Urothelium cell line (cell line): Measurements from ENCODE around the gene FAM174C.
A peak's percentile ranks its signal among the peaks of the same experiment; 100 is the strongest.

Source experiments
- DNase-seq: peaks from one replicate; pipeline ENCODE4 v3.0.0; 2011; ENCODE audit warnings: low spot score, mixed read lengths
- FAIRE-seq: peaks from 2 replicates; lab custom pipeline; 2011; peaks lifted over from hg19 to GRCh38; lab: Jason Lieb, UNC

Gene FAM174C

DNA sequence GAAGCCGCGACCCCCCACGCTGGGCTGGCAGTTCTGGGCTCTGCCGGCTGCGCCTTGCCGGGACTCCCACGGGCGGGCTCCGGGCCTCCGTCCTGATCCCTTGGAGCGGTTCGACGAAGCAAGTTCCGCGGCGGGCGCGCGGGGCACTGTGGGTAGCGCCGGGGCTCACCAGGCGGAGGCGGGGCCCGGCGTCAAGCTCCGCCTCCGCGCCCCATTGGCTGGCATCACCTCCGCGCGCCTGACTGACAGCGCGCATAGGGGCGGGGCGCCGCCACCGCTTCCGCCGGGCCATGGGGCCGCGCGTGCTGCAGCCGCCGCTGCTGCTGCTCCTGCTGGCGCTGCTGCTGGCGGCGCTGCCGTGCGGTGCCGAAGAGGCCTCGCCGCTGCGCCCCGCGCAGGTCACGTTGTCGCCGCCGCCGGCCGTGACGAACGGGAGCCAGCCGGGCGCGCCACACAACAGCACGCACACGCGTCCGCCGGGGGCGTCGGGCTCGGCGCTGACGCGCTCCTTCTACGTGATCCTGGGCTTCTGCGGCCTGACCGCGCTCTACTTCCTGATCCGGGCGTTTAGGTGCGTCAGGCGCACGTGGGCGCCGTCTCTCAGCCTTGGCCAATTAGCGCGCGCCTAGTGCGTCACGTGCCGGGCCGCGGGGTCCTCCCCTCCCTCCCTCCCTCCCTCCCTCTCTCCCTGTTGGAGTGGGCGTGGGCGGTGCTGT, at the start of gene FAM174C:
TSS of gene FAM174C (plus strand) at position 271 of the 716 bp plus-strand sequence. CDS start at position 291, 20 bp downstream.
- FAIRE-seq (no peak), DNase-seq (peak; percentile 73)

DNA sequence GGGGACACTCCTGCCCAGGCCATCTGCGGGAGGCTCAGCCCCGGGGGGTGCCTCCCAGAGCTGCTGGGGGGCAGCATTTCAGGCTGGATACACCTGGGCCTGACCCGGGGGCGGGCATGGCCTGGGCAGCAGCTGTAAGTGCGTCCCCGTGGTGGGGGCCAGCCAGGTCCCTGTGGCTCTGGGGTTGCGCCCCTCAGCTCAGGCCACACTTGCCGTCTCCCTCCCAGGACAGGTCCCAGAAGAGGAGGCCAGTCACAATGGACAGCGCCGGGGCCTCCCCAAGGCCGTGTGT, 49.2 kb upstream of the FAM174C start:
- DNase-seq: no peak
- no peak for FAIRE-seq

DNA sequence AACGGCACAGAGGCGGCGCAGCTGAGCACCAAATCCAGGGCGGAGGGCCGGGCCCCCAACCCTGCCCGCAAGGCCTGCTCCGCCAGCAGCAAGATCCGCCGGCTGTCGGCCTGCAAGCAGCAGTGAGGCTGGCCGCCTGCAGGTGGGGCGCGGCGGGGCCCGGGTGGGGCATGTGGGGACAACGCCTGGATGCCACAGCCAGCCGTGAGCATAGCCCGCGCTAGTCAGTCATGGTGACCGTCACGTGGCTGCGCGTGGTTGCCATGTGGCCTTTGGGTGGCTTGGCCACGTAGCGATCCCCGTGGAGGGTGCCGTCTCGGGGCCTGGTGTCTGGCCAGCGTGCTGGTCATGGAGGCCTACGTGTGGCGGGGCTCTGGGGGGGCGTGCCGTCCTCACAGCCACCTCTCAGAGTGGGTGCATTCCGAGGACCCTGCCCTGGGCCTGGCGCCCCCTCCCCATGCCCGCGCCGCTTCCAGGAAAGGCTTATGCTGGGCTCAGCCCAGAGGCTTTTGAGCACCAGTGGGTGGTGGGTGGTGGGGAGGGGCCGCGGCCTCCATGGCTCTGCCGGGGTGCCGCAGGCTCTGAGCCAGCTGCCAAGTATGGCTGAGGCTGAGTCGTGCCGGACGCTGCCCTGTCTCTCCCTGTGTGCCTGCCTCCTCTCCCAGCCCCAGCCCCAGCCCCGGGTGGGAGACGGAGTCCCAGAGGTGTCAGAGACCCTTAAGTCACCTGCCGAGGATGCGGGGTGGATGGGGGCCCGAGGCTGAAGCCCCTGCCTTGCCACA, 48.6 kb upstream of the FAM174C start:
- FAIRE-seq (no peak), DNase-seq (no peak)

GRCh38 chr19:1227304-1228054, 47.9 kb upstream of the FAM174C start:
- no peak for DNase-seq
- no peak for FAIRE-seq

DNA sequence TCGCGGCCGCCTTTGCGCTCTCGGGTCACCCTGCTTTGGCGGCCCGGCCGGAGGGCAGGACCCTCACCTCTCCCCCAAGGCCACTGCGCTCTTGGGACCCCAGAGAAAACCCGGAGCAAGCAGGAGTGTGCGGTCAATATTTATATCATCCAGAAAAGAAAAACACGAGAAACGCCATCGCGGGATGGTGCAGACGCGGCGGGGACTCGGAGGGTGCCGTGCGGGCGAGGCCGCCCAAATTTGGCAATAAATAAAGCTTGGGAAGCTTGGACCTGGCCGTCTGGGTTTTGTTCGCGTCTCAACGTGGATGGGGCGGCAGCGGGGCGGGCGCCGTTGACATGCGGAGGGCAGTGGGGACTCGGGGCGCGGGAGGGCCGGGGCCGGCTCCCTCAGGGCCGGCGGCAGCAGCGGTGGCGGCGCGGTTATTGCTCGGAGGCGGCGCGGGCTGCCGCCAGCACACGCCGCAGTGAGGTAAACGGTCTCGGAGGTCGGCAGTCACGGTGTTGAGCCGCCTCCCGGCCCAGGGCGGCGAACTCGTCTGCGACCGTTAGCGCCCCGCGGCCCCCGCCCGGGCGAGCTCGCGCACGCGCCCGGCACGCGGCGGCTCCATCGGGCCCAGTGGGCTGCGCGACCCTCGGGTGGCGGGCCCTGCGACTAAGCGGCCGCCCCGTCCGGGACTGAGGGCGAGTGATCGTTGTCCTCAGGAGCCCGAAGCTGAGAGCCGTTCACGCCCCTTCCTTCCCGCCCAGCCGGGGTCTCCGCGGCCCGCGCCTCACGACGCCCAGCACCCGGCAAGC, 47.0 kb upstream of the FAM174C start:
- no peak for FAIRE-seq
- no peak for DNase-seq

DNA sequence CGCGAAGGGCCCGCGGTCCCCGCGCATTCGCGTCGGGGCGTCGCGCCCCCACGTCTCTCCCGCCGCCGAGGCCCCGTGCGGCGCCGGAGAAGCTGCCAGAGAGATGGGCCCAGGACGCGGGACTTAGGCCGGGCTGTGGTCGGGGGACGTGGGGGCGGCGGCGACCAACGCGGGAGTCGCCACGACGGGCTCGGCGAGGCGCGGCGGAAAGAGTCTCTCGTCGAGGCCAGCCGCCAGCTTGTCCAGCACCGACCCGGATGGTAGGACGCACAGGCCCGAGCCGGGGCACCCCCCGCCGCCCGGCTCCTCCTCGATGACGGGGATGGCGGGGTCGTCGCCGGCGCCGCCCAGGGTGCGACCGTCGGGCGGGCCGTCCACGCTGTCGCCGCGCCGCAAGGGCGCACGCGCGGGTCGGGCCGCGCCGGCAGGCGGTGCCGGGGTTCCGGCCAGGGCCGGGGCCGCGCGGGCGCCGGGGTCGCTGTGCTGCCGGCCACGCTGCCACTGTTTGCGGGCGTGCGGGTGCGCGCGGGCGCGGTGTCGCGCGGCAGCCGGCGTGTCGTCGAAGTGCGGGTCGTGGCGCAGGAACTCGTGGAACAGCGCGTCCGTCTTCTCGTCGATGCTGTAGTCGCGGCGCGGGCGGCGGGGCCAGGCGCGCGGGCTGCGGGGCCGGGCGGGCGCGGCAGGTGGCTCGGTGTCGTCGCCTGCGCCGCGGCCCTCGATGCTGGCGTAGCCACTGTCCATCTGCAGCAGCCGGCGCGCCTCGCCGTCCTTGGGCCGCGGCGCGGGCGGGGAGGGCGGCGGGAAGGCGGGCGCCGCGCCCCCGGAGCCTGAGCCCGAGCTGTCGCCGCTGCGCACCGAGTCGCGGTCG, 46.0 kb upstream of the FAM174C start:
- DNase-seq (no peak), FAIRE-seq (no peak)

DNA sequence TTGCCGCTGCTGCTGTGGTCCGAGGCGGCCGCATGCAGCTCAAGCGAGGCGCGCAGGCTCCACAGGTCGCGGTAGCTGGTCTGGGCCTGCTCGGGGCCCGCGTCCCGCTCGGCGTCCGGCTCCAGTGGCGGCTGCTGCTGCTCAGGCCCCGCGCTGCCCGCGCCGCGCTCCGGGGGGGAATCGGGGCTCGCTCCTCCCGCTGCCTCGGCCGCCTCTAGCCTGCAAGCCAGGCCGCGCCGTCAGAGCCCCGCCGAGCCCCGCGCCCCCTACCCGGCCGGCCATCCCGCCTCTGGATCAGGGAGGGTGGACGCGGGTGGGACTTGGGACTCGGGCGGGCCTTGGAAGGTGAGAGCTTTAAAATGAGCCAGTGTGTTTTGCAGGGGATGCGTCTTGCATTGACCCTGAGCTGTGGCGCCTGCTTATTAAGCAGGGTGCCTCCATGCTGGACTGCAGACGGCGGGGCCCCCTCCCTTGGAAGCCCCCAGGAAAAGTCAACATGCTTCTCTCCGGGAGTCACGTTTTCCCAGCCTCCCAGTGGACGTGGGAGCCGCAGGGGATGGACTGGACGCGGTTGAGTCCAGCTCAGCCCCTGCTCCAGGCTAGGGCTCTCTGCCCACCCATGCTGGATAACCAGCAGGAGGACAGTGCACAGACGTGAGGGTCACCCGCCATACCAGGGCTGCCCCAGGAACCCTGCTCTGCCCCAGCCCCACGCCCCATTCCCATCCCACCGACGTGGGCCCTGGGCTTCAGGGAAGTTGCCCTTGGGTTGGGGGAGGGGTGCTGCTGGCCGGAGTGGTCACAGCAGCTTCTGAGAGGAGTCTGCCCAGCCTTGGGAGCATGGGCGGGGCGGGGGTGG, 45.2 kb upstream of the FAM174C start:
- FAIRE-seq: no peak

DNA sequence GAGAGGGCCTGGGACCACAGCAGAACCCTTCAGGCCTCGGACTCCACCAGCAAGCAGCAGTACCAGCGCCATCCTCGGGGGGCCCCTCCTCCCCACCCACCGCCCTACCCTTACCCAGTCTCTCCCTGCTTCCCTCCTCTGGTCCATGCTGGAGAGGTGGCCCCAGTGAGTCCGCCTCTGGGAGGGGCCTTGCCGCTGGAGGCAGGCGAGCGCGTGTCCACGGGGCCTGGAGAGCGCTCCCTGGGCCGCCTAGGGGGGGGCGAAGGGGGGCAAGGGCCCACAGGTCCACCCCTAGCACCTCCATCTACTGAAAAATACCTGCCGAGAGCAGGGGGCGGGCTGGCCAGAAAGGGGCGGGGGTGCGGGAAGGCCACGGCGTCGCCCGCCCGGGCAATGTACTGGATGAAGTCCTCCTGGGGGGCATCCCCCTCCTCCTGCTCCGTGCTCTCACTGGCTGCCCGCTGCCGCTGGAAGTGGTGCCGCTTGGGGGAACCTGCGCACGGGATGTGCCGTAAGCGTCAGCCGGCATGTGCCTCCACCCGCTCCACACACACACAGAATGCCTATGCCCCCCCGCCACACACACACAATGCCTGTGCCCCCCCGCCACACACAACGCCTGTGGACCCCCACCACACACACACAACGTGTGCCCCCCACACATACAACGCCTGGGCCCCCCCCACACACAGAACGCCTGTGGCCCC, 44.4 kb upstream of the FAM174C start:
- FAIRE-seq (no peak), DNase-seq (no peak)

More for the DNA sequence above, 45.2 kb upstream of the FAM174C start:
- DNase-seq: no peak

- DNase-seq (no peak), FAIRE-seq (no peak)
Measured at GRCh38 chr19:1231729-1232637, 43.3 kb upstream of the FAM174C start.

GRCh38 chr19:1232652-1233072, 42.7 kb upstream of the FAM174C start:
- FAIRE-seq (no peak), DNase-seq (no peak)

- DNase-seq: no peak
- no peak for FAIRE-seq
Measured at GRCh38 chr19:1233115-1233667, 42.1 kb upstream of the FAM174C start.

DNA sequence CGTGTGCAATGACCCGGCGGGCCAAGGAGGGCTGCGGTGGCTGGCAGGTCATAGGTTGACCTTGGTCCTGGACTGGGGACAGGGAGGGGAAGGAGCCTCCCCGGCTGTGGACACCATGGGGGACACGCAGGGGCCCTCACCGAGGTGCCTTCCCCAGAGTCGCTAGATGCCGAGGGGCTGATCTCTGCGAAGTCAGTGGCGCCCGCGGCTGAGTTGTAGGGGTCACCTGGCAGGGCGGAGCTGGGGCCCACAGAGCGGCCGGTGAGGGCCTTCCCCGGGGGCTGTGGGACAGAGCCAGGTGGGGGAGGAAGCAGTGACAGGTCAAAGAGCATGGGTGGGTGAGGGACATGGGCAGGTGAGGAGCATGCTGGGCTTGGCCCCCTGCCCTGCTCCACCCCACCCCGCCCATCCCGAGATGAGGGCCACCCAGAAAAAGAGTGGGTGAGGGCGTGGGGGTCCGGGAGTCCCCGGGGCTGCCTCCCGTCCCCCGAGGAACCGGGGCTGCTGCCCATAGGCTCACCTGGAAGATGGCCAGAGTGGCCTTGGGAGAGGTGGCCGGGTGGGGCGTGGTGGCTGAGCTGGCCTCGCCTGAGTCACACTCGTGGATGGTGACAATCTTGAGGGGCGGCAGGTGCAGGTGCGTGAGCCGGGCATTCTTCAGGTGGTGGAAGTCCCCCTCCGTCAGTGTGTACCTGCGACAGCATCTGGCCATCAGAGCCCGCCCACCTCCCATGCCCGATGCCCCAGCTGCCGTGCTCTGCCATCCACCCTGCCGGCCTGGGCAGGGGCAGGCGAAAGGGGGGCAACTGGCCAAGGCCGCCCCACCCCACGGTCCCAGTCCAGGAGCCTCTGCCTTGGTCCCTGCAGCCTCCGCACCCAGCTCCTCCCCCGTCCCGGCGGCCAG, 41.0 kb upstream of the FAM174C start:
- FAIRE-seq (no peak), DNase-seq (no peak)

DNA sequence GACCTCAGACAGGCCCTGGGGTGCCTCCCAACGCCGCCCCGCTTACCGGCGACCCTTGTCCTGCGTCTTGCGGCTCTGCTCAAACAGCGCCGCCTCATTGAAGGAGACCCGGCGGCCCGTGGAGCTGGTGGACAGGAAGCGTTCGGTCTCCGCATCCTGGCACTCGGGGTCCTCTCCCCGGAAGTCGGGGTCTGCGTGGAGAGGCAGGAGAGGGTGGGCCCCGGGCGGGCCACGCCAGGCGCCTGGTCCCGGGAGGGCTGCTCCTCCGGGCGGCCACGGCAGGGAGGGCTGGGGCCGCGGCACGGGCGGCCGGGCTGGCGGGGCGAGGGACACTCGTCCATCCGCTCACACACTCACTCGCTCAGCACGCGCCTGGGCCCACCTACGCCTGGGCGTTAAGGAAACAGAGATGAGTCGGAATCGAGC, 40.4 kb upstream of the FAM174C start:
- DNase-seq: no peak
- FAIRE-seq: no peak

DNA sequence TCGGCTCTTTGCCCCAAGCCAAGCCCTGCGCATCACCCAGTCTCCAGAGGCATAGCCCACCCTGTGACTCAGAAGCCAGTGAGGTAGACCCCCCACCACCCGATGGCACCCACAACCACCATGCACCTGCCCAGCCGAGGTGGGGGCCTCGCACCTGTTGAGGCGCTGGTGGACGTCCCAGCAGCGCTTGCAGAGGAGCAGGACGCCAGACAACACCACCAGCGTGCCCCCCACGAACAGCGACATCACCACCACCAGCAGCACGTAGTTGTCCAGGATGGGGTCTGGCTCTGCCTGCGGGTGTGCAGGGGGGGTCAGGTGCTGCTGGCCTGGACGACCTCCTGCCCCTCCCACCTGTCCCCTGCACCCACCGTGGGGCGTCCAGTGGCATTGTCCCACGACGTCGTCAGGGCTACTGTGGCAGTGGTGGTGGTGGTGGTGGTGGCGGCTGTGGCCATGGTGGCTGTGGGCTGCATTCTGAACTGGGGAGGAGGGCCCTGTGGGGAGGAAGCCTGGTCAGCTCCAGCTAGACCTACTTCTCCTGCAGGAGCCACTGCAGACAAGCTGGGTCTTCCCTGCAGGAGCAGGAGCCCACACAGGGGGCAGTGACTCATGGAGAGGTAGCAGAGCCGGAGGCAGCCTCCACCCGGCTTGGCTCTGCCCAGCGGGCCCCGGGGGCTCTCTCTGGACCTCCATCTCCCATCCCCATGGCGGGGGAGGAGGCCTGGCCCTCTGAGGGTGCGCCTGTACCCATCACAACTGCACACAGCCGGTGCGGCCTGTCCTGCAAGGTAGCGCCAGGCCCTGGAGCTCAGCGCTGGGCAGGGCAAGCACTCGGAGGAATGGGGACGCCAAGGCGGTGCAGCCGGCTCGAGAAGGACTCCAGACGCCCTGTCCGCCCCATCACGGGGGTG, 39.4 kb upstream of the FAM174C start:
- FAIRE-seq: no peak

DNA sequence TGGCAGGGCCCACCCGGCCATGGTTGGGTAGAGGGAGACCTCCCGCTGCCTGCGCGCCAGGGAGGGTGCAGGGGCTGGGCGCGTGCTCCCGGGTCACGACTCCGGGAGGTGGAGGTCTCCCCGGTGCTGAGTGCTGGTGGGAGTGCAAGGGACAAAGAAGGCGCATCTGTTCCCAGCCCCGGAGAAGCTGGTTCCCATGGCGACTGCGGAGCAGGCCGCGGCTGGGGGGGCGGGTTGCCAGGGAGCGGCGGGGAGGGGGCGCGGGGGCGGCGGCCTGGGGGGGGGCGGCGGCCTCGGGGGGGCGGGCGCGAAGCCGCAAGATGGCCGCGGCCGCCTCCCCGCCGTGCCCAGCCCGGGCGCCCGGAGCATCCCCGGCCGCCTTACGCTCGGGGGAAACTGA, 38.8 kb upstream of the FAM174C start:
- DNase-seq (peak; percentile 21), FAIRE-seq (no peak)

More for the DNA sequence above, 39.4 kb upstream of the FAM174C start:
- peak; percentile 24 for DNase-seq
